Activated naive CD8-positive, alpha-beta T cell treated with anti-CD3 and anti-CD28 coated beads for 36 hours (primary cell): Measurements from ENCODE around the gene ANKRD18B. TPM values are rescaled to one million over a fixed set of nuclear protein-coding genes. Genes with fewer than 3 reads are reported as not detected.
"Not testable (repeated sequence)": the region's sequence is repeated elsewhere in the genome, so short reads cannot be mapped to it uniquely, and the experiment has no call there.

Experiments
- DNase-seq: peaks from one replicate; pipeline ENCODE4 v3.0.0; 2021
- H3K27ac Mint-ChIP-seq: one replicate; pipeline ENCODE4 v1.8.0; 2022; ENCODE audit warnings: mild to moderate bottlenecking, moderate library complexity, mixed read lengths
- H3K27me3 Mint-ChIP-seq: one replicate; pipeline ENCODE4 v1.8.0; 2022; ENCODE audit warnings: mild to moderate bottlenecking, mixed read lengths
- H3K36me3 Mint-ChIP-seq: one replicate; pipeline ENCODE4 v1.8.0; 2021; ENCODE audit warnings: mild to moderate bottlenecking, mixed read lengths
- H3K4me1 Mint-ChIP-seq: one replicate; pipeline ENCODE4 v1.8.0; 2021; ENCODE audit warnings: mixed read lengths
- H3K4me3 Mint-ChIP-seq: one replicate; pipeline ENCODE4 v1.8.0; 2022; ENCODE audit warnings: mild to moderate bottlenecking, moderate library complexity, mixed read lengths
- H3K9me3 Mint-ChIP-seq: one replicate; pipeline ENCODE4 v1.8.0; 2022; ENCODE audit warnings: mixed read lengths
- total RNA-seq, 2 experiments: library from RNA; stranded (reverse); gene quantifications; one replicate each; pipeline ENCODE4 v1.2.3, GENCODE V29; 2021

ANKRD18B gene
- total RNA-seq, 2 experiments from 2014 or later: 0.14 to 0.56 TPM

DNA sequence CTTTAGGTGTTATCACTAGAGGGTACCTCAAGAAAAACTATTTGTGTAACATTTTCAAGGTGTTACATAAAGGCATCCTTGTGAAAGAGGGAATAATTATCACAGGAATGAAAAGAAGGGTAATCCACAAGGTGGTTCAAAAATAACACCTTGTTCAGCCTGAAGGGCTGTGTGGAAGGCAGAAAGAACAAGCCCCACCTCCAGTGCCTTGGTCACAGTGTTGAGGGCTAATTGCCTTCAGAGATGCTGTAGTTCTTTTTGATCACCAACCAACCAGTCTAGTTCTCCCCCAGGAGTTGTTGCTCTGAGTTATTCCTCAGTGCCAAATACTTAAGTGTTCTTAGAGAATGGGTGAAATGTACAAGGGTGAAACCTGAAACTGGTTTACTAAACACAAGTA is 43.7 kb downstream of the ANKRD18B start:
- not testable (repeated sequence) for DNase-seq, H3K27ac Mint-ChIP-seq, H3K9me3 Mint-ChIP-seq, H3K36me3 Mint-ChIP-seq, H3K4me1 Mint-ChIP-seq, H3K4me3 Mint-ChIP-seq
- peaks cover 26% of the 10 kb centered on the region for H3K27me3 Mint-ChIP-seq

- H3K4me1 Mint-ChIP-seq, H3K27ac Mint-ChIP-seq, H3K9me3 Mint-ChIP-seq, H3K36me3 Mint-ChIP-seq, H3K4me3 Mint-ChIP-seq, H3K27me3 Mint-ChIP-seq, DNase-seq: not testable (repeated sequence)
Observed at GRCh38 chr9:33577786-33578185, 53.7 kb downstream of the ANKRD18B start.

DNA sequence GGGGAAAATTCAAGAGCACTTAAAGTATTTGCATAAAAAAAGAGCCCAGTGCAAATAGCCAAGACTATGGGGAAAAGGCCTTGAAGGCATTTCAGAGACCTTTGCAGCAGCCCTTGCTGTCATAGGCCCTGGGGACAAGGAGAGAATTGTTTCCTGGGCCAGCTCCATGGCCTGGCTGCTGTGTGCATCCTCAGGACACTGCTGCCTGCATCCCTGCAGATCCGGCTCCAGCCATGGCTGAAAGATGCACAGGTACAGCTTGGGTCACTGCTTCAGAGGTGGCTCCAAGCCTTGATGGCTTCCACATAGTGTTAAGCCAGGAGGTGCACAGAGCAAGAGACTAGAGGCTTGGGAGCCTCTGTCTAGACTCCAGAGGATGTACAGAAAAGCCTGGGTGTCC is 55.9 kb downstream of the ANKRD18B start:
- not testable (repeated sequence) for H3K27me3 Mint-ChIP-seq, H3K4me3 Mint-ChIP-seq, DNase-seq, H3K27ac Mint-ChIP-seq, H3K4me1 Mint-ChIP-seq, H3K9me3 Mint-ChIP-seq, H3K36me3 Mint-ChIP-seq

DNA sequence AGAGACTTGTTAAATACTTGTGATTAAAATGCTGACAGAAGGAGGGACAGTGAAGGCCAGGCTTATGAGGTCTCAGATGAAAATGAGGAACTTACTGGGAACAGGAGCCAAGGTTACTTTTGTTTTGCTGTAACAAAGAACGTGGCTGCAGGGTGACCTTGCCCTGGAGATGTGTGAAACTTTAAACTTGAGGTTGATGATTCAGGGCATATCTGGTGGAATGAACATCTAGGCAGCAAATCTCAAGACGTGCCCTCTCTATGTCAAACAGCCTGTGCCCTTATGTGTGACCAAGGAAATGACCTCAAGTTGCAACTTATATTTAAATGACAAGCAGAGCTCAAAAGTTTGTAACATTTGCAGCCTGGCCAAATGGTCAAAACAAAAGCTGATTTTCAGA is 58.6 kb downstream of the ANKRD18B start:
- H3K36me3 Mint-ChIP-seq, H3K27ac Mint-ChIP-seq, H3K9me3 Mint-ChIP-seq, H3K4me3 Mint-ChIP-seq, H3K27me3 Mint-ChIP-seq, H3K4me1 Mint-ChIP-seq, DNase-seq: not testable (repeated sequence)

GRCh38 chr9:33586128-33586527 is 62.1 kb downstream of the ANKRD18B start:
- not testable (repeated sequence) for DNase-seq, H3K27me3 Mint-ChIP-seq, H3K4me1 Mint-ChIP-seq, H3K4me3 Mint-ChIP-seq, H3K27ac Mint-ChIP-seq, H3K9me3 Mint-ChIP-seq, H3K36me3 Mint-ChIP-seq

GRCh38 chr9:33587799-33588198 is 63.7 kb downstream of the ANKRD18B start:
- H3K4me3 Mint-ChIP-seq, H3K9me3 Mint-ChIP-seq, H3K27ac Mint-ChIP-seq, H3K27me3 Mint-ChIP-seq, H3K4me1 Mint-ChIP-seq, DNase-seq, H3K36me3 Mint-ChIP-seq: not testable (repeated sequence)

DNA sequence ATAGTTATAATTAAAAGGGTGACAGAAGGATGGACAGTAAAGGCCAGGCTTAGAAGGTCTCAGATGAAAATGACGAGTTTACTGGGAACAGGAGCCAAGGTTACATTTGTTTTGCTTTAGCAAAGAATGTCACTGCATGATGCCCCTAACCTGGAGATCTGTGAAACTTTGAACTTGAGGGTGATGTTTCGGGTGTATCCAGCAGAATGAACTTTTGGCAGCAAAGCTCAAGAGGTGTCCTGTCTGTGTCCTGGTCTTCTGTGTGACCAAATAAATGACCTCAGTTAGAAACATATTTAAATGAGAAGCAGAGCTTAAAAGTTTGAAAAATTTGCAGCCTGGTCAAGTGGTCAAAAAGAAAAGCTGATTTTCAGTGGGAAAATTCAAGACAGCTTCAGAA is 64.8 kb downstream of the ANKRD18B start:
- not testable (repeated sequence) for H3K9me3 Mint-ChIP-seq, H3K36me3 Mint-ChIP-seq, H3K27me3 Mint-ChIP-seq, DNase-seq, H3K4me3 Mint-ChIP-seq, H3K4me1 Mint-ChIP-seq, H3K27ac Mint-ChIP-seq

GRCh38 chr9:33590857-33591256 is 66.8 kb downstream of the ANKRD18B start:
- H3K36me3 Mint-ChIP-seq, H3K27me3 Mint-ChIP-seq, H3K9me3 Mint-ChIP-seq, H3K4me3 Mint-ChIP-seq, DNase-seq, H3K4me1 Mint-ChIP-seq, H3K27ac Mint-ChIP-seq: not testable (repeated sequence)

DNA sequence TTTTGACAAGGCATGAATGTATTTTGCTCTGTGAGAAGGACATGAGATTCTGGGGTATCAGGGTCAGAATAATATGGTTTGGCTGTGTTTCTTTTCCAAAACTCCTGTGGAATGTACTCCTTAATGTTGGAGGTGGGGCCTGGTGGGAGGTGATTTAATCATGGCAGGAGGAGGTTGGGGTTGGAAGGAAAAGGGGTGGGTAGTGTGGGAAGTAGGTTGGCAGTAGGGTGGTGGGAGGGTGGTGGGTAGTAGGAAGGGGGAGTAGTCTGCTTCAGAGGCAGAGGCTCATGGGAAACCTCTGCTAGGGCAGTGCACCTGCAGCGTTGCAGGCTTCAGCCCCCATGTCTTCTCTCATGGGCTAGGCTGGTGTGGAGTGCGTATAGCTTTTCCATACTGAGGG is 72.9 kb downstream of the ANKRD18B start:
- not testable (repeated sequence) for H3K9me3 Mint-ChIP-seq, H3K4me3 Mint-ChIP-seq, DNase-seq, H3K4me1 Mint-ChIP-seq, H3K27me3 Mint-ChIP-seq, H3K36me3 Mint-ChIP-seq, H3K27ac Mint-ChIP-seq

- H3K27ac Mint-ChIP-seq: peak overlapping the region; percentile 30
- H3K4me3 Mint-ChIP-seq, DNase-seq, H3K4me1 Mint-ChIP-seq, H3K36me3 Mint-ChIP-seq, H3K9me3 Mint-ChIP-seq, H3K27me3 Mint-ChIP-seq: not testable (repeated sequence)
Observed at GRCh38 chr9:33597386-33597785, 73.3 kb downstream of the ANKRD18B start.

GRCh38 chr9:33598796-33599379 is 74.8 kb downstream of the ANKRD18B start:
- not testable (repeated sequence) for H3K36me3 Mint-ChIP-seq, H3K27ac Mint-ChIP-seq, H3K9me3 Mint-ChIP-seq, H3K4me1 Mint-ChIP-seq, DNase-seq, H3K4me3 Mint-ChIP-seq, H3K27me3 Mint-ChIP-seq

GRCh38 chr9:33600911-33601310 is 76.9 kb downstream of the ANKRD18B start:
- not testable (repeated sequence) for H3K27ac Mint-ChIP-seq

GRCh38 chr9:33604249-33604648 is 80.2 kb downstream of the ANKRD18B start:
- H3K27ac Mint-ChIP-seq, H3K4me1 Mint-ChIP-seq, H3K4me3 Mint-ChIP-seq, H3K9me3 Mint-ChIP-seq, H3K27me3 Mint-ChIP-seq, DNase-seq, H3K36me3 Mint-ChIP-seq: not testable (repeated sequence)

More at GRCh38 chr9:33600911-33601310, 76.9 kb downstream of the ANKRD18B start:
- H3K36me3 Mint-ChIP-seq, H3K27me3 Mint-ChIP-seq, H3K4me1 Mint-ChIP-seq, H3K9me3 Mint-ChIP-seq, DNase-seq, H3K4me3 Mint-ChIP-seq: not testable (repeated sequence)

DNA sequence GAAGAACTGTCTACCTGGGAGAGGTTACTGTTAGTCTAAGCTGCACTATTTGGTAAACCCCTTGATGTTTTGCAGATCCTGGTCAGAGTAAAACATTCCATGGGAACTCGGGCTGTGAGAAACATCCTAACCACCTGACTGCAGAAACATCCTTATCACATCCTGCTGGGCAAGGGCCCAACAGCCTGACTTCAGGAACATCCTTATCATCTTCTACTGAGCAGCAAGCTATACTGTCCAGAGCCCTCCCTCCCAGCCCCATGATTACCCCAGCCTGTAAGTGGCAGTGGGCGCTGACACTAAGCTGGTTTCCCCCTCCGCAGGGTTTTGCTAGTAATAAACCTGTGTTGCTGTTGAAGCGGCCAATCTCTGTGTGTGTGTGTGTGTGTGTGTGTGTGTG is 80.9 kb downstream of the ANKRD18B start:
- not testable (repeated sequence) for H3K9me3 Mint-ChIP-seq, H3K4me1 Mint-ChIP-seq, H3K27me3 Mint-ChIP-seq, DNase-seq, H3K36me3 Mint-ChIP-seq, H3K4me3 Mint-ChIP-seq, H3K27ac Mint-ChIP-seq

GRCh38 chr9:33611358-33611757 is 87.3 kb downstream of the ANKRD18B start:
- Mint-ChIP-seq H3K27me3 (peaks cover 4% of the 10 kb centered on the region), H3K9me3 (peaks cover 4% of the 10 kb centered on the region), H3K27ac (no peak overlapping the region), H3K36me3 (peaks cover 2% of the 10 kb centered on the region), H3K4me1 (no peaks in the 10 kb centered on the region), H3K4me3 (no peak overlapping the region)
- no peak for DNase-seq

DNA sequence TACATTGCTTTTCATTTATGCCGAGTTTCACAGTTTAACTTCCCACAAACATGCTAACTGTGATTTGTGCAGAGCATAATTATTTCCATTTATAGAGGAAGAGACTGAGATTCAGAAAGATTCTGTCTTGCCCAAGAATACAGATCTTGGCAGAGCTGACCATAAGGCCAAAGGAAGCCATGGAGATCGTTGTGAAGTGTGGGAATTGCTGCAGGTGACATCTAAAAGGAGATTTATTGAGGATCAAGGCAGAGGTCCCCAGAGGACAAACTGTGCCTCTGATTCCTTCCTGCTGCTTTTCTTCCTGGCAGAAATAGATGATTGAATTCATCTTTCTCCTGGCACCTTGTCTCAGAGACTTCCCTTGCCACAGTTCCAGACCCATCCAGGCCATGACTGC is 88.4 kb downstream of the ANKRD18B start:
- H3K4me1 Mint-ChIP-seq, H3K27ac Mint-ChIP-seq, H3K27me3 Mint-ChIP-seq, H3K9me3 Mint-ChIP-seq, DNase-seq, H3K36me3 Mint-ChIP-seq, H3K4me3 Mint-ChIP-seq: not testable (repeated sequence)
